Thoracic aorta (tissue), 2 donors: ENCODE measurements around the gene SPOCK1. TPM values are rescaled to one million over a fixed set of nuclear protein-coding genes. Genes with fewer than 3 reads are reported as not detected.
A peak's percentile ranks its signal among the peaks of the same experiment; 100 is the strongest.

ENCODE experiments used
- ATAC-seq: fragments of 150-250 bp; one replicate; pipeline ENCODE4 v1.8.0; 2017; ENCODE audit warnings: low read depth; ENCODE audit not compliant: insufficient number of reproducible peaks, low FRiP score
- DNase-seq: peaks from one replicate; pipeline ENCODE4 v3.0.0-alpha.2; 2020; ENCODE audit warnings: low spot score
- H3K27ac ChIP-seq, 2 donors: fragments of 200-600 bp; sonication (generic); 1 replicate in 1 of 2; 2 replicates in 1 of 2; pipeline ENCODE4 v1.5.1; 2016; ENCODE audit warnings: mild to moderate bottlenecking in 2 of 2, moderate library complexity in 2 of 2
- H3K27me3 ChIP-seq: fragments of 200-600 bp; sonication (generic); replicated peaks from 2 replicates; pipeline ENCODE4 v1.6.0; 2016; ENCODE audit warnings: mild to moderate bottlenecking; ENCODE audit not compliant: insufficient read depth
- H3K36me3 ChIP-seq: fragments of 200-600 bp; sonication (generic); one replicate; pipeline ENCODE4 v1.5.1; 2016
- H3K4me1 ChIP-seq, 2 donors: fragments of 200-600 bp; sonication (generic); 1 replicate in 1 of 2; 2 replicates in 1 of 2; pipeline versions ENCODE4 v1.5.1 to v1.6.0; 2016; ENCODE audit warnings: low read depth in 2 of 2, mild to moderate bottlenecking in 1 of 2; ENCODE audit not compliant: control insufficient read depth in 1 of 2
- H3K4me3 ChIP-seq: fragments of 200-600 bp; sonication (generic); 2 replicates; pipeline ENCODE4 v1.5.1; 2016; ENCODE audit warnings: mild to moderate bottlenecking
- H3K9me3 ChIP-seq: fragments of 200-600 bp; sonication (generic); 2 replicates; pipeline ENCODE4 v1.5.1; 2016
- CTCF ChIP-seq: fragments of 200-600 bp; sonication (generic); IDR thresholded peaks from one replicate; pipeline ENCODE4 v1.5.1; 2019; ENCODE audit warnings: antibody characterized with exemption
- total RNA-seq, 2 donors: library from RNA; depleted of rRNA; stranded (reverse); fragments of >200 nt; gene quantifications; one replicate each; pipeline versions ENCODE4 v1.1.0 to v1.2.3, GENCODE V29; 2016

SPOCK1 gene
- total RNA-seq, 2 donors from 2014 or later, result 25.2 to 43.2 TPM

GRCh38 chr5:137084016-137084415, 415.1 kb downstream of the SPOCK1 start:
- Histone ChIP-seq H3K9me3 (no peaks in the 10 kb centered on the region), H3K27ac (no peak overlapping the region), H3K4me3 (no peak overlapping the region), H3K36me3 (no peaks in the 10 kb centered on the region), H3K27me3 (no peaks in the 10 kb centered on the region), H3K4me1 (no peaks in the 10 kb centered on the region)
- no peak for DNase-seq
- ATAC-seq, result no peak
- TF ChIP-seq CTCF, result no peak

GRCh38 chr5:137082951-137083350, 416.2 kb downstream of the SPOCK1 start:
- H3K4me3 ChIP-seq, result no peak overlapping the region
- H3K4me1 ChIP-seq, result no peaks in the 10 kb centered on the region
- no peaks in the 10 kb centered on the region for H3K27me3 ChIP-seq
- DNase-seq (no peak), ATAC-seq (no peak)
- H3K9me3 ChIP-seq, result no peaks in the 10 kb centered on the region
- no peaks in the 10 kb centered on the region for H3K36me3 ChIP-seq
- H3K27ac ChIP-seq, result no peak overlapping the region
- TF ChIP-seq CTCF, result no peak

- peaks cover 0 to 5% of the 10 kb centered on the region in 2 donors for H3K4me1 ChIP-seq
- H3K4me3 ChIP-seq, result no peak overlapping the region
- TF ChIP-seq CTCF, result no peak
- H3K27me3 ChIP-seq, result no peaks in the 10 kb centered on the region
- no peaks in the 10 kb centered on the region for H3K36me3 ChIP-seq
- DNase-seq, result no peak
- no peak overlapping the region for H3K27ac ChIP-seq
- H3K9me3 ChIP-seq, result no peaks in the 10 kb centered on the region
- no peak for ATAC-seq
These were observed 420.9 kb downstream of the SPOCK1 start for GRCh38 chr5:137078171-137078665.

GRCh38 chr5:137075163-137075970, 423.8 kb downstream of the SPOCK1 start:
- no peak for TF ChIP-seq CTCF
- no peak for ATAC-seq
- no peaks in the 10 kb centered on the region for H3K9me3 ChIP-seq
- H3K27ac ChIP-seq, result no peak overlapping the region
- no peak overlapping the region for H3K4me3 ChIP-seq
- H3K27me3 ChIP-seq, result no peaks in the 10 kb centered on the region
- H3K4me1 ChIP-seq, result peaks cover 0 to 24% of the 10 kb centered on the region in 2 donors
- no peak for DNase-seq
- no peaks in the 10 kb centered on the region for H3K36me3 ChIP-seq

GRCh38 chr5:137073189-137073588, 425.9 kb downstream of the SPOCK1 start:
- H3K36me3 ChIP-seq, result no peaks in the 10 kb centered on the region
- DNase-seq (no peak), ATAC-seq (no peak)
- H3K4me1 ChIP-seq, result peaks cover 0 to 24% of the 10 kb centered on the region in 2 donors
- no peaks in the 10 kb centered on the region for H3K27me3 ChIP-seq
- no peaks in the 10 kb centered on the region for H3K9me3 ChIP-seq
- no peak overlapping the region for H3K4me3 ChIP-seq
- H3K27ac ChIP-seq, result peak overlapping the region; percentile 78 to 86
- no peak for TF ChIP-seq CTCF
